ENCODE results near the gene CATSPERD.

CATSPERD gene

DNA sequence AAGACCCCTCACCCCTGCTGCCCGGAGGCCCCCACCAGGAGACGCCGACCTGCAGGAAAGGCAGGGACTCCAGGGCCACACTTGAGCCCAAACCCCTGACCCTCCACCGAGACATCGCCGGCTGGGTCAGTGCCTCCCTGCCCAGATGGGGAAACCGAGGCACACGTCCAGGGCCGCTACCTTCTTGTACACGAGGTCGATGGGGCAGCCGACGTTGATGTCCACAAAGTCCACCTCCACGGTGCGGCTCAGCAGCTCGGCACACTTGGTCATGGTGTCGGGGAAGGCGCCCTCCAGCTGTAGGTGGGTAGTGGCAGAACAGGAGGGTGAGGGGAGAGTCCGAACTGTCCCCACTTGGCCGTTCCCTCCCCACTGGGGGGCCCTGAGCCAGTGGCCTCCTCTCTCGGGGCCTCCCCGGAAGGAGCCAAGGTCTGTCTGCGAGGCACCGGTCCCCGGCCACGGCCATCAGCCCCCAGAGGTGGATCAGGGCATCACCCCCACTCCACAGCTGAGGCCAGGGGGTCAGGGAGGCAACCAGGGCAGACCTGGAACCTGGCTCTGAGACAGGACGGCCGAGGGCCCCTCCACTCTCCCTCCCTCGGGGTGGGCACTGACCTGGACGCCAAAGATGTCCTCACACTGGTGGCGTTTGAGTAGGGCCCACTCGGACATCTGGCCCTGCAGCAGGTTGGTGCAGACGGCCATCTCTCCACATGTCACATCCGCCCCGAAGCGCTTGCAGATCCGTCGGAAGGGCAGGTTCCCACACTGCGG lies 67.2 kb downstream of the CATSPERD start:
- DNase-seq = no peak

- DNase-seq = no peak
Measured at GRCh38 chr19:5788422-5788821, 68.0 kb downstream of the CATSPERD start.

GRCh38 chr19:5789351-5789761 lies 68.9 kb downstream of the CATSPERD start:
- no peak for DNase-seq

GRCh38 chr19:5789886-5790558 lies 69.6 kb downstream of the CATSPERD start:
- DNase-seq = no peak

- peak; percentile 98 to 99 (median 98) for DNase-seq
Measured at GRCh38 chr19:5790559-5791520, 70.4 kb downstream of the CATSPERD start, which contains the start of gene DUS3L. Gene DUS3L, minus strand, starts transcription at chr19:5791163. Its CDS starts 22 bp downstream, at chr19:5791141.

- DNase-seq = no peak
Measured at GRCh38 chr19:5792224-5792623, 71.8 kb downstream of the CATSPERD start.

DNA sequence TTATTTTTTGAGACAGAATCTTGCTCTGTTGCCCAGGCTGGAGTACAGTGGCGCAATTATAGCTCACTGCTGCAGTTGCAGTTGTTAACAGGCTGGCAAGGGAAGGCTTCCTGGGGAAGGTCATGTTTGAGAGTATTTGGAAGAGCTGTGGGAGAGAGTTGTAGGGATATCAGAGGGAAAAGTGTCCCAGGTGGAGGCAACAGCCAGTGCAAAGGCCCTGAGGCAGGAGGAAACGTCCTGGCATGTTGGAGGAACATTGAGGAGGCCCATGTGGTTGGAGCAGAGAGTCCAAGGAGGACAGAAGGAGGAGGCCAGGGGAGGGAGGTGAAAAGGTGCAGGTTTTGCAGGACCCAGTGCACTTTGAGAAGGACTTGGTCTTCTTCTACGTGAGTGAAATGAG lies 72.8 kb downstream of the CATSPERD start:
- DNase-seq = no peak

- no peak for DNase-seq
Measured at GRCh38 chr19:5795382-5795919, 75.0 kb downstream of the CATSPERD start.

GRCh38 chr19:5798244-5798643 lies 77.8 kb downstream of the CATSPERD start:
- no peak for DNase-seq

GRCh38 chr19:5799247-5800241 lies 79.1 kb downstream of the CATSPERD start:
- no peak for DNase-seq

DNA sequence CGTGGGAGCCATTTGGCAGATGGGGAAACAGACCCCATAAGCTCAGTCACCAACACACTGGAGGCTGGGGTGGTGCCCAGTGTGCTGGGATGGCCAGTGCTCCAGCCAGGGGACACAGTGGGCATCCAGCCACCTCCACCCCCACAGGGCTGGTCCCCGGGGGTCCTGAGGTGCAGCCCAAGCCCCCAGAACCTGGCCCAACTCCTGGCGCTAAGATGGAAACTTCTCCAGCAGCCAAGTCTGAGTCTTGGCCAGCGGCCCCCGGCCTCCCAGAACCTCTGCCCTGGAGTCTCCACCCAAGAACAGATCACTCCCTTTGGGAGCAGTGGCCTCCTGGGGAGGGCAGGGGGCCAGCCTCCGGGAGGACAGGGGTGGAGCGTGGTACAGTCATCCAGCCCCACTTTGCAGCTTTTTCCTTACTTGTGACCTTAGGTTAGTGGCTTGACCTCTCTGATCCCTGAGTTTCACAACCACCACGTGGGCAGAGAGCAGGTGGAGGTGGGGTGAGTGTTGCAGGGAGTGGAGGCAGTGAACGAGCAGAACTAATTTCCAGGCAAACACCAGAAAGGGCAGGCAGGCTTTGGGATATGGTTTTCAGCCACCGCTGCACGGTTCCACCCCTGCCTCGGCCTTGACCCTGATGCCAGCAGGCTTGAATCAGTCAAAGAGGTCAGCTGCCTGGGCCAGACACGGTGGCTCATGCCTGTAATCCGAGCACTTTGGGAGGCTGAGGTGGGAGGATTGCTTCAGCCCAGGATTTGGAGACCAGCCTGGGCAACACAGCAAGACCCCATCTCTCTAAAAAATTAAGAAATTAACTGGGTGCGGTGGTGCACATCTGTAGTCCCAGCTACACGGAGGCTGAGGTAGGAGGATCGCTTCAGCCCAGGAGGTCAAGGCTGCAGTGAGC lies 80.2 kb downstream of the CATSPERD start:
- no peak for DNase-seq

DNA sequence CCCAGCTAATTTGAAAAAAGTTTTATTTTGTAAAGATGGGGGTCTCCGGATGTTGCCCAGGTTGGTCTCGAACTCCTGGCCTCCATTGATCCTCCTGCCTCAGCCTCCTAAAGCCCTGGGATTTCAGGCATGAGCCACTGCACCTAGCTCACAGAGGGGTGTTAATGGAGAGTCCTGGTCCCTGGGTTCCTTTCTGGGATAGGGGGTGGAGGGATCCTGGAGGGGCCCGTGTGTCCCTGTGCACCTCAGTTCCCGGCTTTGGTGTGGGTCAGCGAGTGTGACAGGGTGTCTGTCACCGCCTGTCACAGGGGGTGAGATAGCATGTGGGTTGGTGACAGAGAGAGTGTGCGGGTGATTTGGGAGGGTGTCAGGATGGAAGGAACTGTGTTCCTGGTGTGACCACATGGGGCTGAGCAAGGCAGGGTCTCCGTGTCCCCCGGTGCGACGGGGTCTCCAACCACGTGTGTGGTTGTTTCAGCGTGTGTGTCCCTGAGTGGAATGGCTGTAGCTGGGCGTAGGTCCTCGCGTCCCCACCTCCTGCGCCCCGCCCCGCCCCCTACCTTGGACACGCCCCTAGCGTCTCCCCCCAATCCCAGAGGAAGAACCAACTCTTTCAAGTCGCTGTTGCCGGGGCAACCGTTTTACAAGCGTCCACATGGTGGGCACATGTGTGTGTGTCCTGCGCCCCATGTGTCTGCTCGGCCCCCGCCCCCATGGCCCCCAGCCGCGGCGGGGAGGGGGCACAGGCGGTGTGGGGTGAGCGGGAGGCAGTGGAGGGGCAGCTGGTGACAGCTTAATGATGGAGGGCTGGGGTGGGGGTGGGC lies 81.6 kb downstream of the CATSPERD start:
- no peak for DNase-seq

DNA sequence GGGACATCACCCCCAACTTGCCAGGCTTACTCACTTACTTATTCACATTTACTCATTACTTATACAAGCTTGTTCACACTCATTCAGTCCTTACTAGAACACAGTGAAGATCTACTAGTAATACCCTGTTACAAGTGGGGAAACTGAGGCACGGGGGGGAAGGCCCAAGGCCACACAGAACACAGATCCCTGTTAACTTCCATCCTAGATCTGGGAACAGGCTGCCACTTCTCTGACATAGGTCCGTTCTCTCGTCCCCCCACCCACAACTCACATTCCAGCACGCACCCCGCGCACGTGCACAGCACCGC lies 83.0 kb downstream of the CATSPERD start:
- DNase-seq = no peak

- peak; percentile 92 to 96 (median 94) for DNase-seq
Measured at GRCh38 chr19:5803752-5804515, 83.5 kb downstream of the CATSPERD start.

GRCh38 chr19:5804516-5805461 lies 84.4 kb downstream of the CATSPERD start, which contains the start of gene NRTN:
Gene NRTN, plus strand, starts transcription at chr19:5805067. Its CDS starts 19,099 bp downstream, at chr19:5824166.
- peak in 1 of 4 experiments; percentile 31 for DNase-seq

DNA sequence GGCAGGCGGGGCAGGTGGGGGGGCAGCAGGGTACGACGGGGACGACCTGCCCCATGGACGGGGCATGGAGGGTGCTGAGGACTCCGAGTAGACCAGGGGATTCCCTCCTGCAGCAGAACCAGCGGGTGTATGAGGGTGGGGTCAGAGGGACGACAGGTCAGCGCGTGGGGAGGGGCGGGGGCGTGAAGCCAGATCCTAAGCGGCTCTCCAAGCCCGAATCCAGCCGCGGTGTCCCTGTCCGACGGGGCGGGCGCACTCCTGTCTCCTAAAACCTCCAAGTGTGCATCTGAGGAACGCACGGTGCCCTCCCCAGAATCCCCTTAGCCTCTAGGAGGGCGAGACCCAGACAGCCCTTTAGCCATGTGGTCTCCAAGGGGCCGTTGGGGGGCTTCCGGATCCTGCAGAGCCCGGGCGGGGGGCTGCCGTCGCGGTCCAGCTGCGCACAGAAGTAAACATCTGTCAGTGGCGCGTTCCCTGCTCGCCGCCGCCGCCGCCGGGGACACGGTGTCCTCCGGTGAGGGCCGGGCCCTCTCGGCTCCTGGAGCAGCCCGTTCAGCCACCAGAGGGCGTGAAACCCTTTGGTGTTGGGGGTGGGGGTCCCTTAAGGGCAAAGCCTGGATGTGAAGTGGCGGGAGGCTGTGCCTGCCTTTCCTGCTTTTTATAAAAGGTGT lies 85.2 kb downstream of the CATSPERD start:
- DNase-seq = peak; percentile 50 to 77 (median 60)

GRCh38 chr19:5806133-5806489 lies 85.7 kb downstream of the CATSPERD start:
- no peak for DNase-seq
